Measurements from ENCODE around the gene BFSP2.

Gene BFSP2

DNA sequence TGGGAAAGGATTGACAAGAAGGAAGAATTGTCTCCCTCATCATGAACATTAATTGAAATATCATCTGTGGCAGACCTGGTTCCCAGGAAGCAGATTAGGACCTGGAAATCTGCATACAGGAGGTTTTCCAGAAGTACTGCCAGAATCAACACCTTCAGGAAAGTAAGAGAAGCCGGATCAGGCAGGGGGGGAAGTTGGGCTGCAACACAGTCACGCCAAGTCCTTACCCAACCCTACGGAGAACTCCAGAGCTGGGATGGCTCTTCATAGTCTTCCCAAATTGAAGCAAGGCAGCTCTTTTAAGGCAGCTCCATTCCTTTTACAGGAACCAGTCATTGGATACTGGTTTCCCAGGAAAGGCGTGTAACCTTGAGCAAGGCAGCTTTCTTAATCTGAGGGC is 35.2 kb upstream of the BFSP2 start:
- DNase-seq: no peak
- in situ Hi-C loops (cut with HindIII; ENCODE audit: low pct_ligation_motif_present, low sequenced_read_pairs): no loop called here
- no peaks in the 10 kb centered on the region for H3K27me3 ChIP-seq (replicated peaks)
- TF ChIP-seq, protein P1, sequence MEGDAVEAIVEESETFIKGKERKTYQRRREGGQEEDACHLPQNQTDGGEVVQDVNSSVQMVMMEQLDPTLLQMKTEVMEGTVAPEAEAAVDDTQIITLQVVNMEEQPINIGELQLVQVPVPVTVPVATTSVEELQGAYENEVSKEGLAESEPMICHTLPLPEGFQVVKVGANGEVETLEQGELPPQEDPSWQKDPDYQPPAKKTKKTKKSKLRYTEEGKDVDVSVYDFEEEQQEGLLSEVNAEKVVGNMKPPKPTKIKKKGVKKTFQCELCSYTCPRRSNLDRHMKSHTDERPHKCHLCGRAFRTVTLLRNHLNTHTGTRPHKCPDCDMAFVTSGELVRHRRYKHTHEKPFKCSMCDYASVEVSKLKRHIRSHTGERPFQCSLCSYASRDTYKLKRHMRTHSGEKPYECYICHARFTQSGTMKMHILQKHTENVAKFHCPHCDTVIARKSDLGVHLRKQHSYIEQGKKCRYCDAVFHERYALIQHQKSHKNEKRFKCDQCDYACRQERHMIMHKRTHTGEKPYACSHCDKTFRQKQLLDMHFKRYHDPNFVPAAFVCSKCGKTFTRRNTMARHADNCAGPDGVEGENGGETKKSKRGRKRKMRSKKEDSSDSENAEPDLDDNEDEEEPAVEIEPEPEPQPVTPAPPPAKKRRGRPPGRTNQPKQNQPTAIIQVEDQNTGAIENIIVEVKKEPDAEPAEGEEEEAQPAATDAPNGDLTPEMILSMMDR (IDR thresholded peaks at IDR 0.05; ENCODE audit: low read depth, low read length, missing control alignments): no peak
- no peak overlapping the region for H3K4me3 ChIP-seq (ENCODE audit: low read depth, low read length)
- H3K36me3 ChIP-seq (replicated peaks): no peaks in the 10 kb centered on the region
- H3K27ac ChIP-seq: no peak overlapping the region

DNA sequence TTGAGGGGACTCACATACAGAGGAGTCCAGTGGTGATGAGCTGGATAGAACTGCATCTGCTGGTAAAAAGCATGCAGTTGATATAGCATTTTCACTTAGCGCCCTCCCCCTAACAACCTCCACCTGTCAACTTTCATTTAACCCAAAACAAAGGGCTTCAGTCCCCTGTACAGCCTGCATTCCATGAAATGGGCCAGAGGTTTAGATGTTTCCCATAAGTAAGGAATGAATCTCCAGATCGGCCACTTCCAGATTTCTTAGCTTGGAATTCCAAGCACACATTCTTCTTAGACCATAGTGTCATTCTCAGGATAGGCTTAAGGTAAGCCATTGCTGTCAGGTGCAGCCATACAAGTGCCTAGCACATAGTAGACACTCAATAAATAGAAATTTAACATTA is 32.9 kb upstream of the BFSP2 start:
- DNase-seq: no peak
- Histone ChIP-seq H3K27ac (no peak overlapping the region), H3K36me3 (replicated peaks) (no peaks in the 10 kb centered on the region), H3K27me3 (replicated peaks) (no peaks in the 10 kb centered on the region), H3K4me3 (ENCODE audit: low read depth, low read length) (no peak overlapping the region)
- in situ Hi-C loops (cut with HindIII; ENCODE audit: low pct_ligation_motif_present, low sequenced_read_pairs): no loop called here
- TF ChIP-seq, protein P1 (IDR thresholded peaks at IDR 0.05; ENCODE audit: low read depth, low read length, missing control alignments): no peak

DNA sequence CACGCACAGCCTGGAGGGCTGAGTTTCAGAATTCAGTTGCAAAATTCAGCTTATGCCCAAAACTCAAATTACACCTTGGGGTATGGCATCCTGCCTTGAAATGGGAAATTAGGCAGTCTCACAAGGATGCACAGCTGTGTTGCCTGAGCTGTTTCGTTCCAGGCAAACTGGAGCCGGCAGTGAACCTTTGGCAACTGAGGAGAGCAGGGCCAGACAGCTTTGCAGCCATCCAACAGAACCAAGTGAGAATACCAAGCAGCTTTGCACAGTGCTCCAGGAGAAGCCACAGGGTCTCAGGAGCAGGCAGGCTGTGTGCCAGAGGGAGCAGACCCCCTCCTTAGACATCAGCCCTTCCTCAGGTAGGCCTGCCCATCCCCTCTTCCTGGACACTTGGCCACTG is 32.5 kb upstream of the BFSP2 start:
- DNase-seq: no peak
- H3K27ac ChIP-seq: no peak overlapping the region
- TF ChIP-seq, protein P1 (IDR thresholded peaks at IDR 0.05; ENCODE audit: low read depth, low read length, missing control alignments): no peak
- no peaks in the 10 kb centered on the region for H3K27me3 ChIP-seq (replicated peaks)
- no peaks in the 10 kb centered on the region for H3K36me3 ChIP-seq (replicated peaks)
- H3K4me3 ChIP-seq (ENCODE audit: low read depth, low read length): no peak overlapping the region
- in situ Hi-C loops (cut with HindIII; ENCODE audit: low pct_ligation_motif_present, low sequenced_read_pairs): no loop called here

DNA sequence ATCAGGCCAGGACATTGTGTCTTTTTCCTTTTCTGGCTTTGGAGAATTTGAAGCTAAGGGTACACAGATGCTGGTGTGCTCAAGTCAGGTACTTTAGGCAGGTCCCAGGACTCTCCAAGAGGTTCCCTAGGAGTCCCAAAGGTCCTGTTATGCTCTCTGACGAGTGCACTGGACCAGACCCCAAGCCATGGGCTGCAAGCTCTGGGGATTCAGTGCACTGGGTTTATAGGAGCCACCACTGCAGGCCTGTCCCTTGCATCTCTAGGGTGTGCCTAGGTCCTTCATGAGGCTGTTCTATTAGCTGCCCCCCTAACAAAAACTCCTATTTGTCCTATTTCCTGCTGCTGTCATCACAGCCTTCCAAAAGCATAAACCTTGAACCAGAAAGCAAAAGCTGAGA is 31.9 kb upstream of the BFSP2 start:
- DNase-seq: no peak
- Histone ChIP-seq H3K27me3 (replicated peaks) (no peaks in the 10 kb centered on the region), H3K27ac (no peak overlapping the region), H3K4me3 (ENCODE audit: low read depth, low read length) (no peak overlapping the region), H3K36me3 (replicated peaks) (no peaks in the 10 kb centered on the region)
- TF ChIP-seq, protein P1 (IDR thresholded peaks at IDR 0.05; ENCODE audit: low read depth, low read length, missing control alignments): no peak
- in situ Hi-C loops (cut with HindIII; ENCODE audit: low pct_ligation_motif_present, low sequenced_read_pairs): no loop called here

DNA sequence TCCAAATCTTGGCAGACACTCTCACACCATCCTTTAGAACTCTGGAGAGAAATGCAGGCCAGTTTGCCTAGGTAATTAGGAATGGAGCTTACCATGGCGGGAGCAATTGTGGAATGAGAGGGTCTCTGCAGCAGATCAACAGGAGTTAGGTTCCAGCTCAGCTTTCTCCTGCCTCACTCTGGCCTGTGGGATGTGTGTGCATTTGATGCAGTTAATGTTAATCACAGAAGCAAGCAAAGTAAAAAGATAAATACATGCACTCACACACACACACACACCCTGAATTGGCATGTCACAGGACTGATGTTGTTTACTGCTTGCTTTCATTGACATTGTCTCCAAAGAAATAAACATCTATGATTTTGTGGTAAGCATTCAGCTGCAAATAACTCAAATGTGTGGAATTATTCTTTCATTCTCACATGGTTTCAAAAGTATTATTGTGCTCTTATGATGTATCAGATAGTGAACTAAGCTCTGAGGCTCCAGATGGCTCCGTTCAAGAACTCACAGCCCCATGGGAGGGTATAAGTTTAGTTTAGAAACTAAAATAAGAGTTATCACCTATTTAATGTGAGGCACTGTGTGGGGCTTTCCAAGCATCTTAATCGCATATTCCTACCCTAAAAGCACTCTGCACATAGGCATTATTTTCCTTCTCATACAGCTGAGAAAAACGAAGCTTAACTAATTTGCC is 31.3 kb upstream of the BFSP2 start:
- in situ Hi-C loops (cut with HindIII; ENCODE audit: low pct_ligation_motif_present, low sequenced_read_pairs): no loop called here
- no peak overlapping the region for H3K27ac ChIP-seq
- no peaks in the 10 kb centered on the region for H3K36me3 ChIP-seq (replicated peaks)
- H3K4me3 ChIP-seq (ENCODE audit: low read depth, low read length): no peak overlapping the region
- H3K27me3 ChIP-seq (replicated peaks): no peaks in the 10 kb centered on the region
- TF ChIP-seq, protein P1 (IDR thresholded peaks at IDR 0.05; ENCODE audit: low read depth, low read length, missing control alignments): no peak
- DNase-seq: no peak

DNA sequence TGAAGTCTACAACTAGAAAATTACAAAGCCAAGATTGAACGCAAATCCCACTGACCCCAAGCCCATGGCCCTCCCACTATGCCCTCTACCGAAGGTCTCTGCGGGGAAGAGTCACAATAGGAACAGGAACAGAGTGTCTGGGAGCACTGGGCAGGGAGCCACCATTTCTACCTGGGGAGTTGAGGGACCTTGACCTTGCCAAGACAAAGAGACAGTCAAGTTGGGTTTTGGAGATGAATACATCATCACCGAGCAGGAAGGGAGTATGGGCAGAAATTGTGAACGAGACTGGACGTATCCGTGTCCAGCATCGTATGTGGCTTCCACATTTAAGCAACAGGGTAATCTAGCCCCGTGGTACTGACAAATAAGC is 30.8 kb upstream of the BFSP2 start:
- Histone ChIP-seq H3K27ac (no peak overlapping the region), H3K4me3 (ENCODE audit: low read depth, low read length) (no peak overlapping the region), H3K36me3 (replicated peaks) (no peaks in the 10 kb centered on the region), H3K27me3 (replicated peaks) (no peaks in the 10 kb centered on the region)
- in situ Hi-C loops (cut with HindIII; ENCODE audit: low pct_ligation_motif_present, low sequenced_read_pairs): no loop called here
- TF ChIP-seq, protein P1 (IDR thresholded peaks at IDR 0.05; ENCODE audit: low read depth, low read length, missing control alignments): no peak
- DNase-seq: no peak
